HepG2 (cell line): ENCODE measurements around the gene TFB1M. TPM values are rescaled to one million over a fixed set of nuclear protein-coding genes. Genes with fewer than 3 reads are reported as not detected.
"Not testable (repeated sequence)": the region's sequence is repeated elsewhere in the genome, so short reads cannot be mapped to it uniquely, and the experiment has no call there.

Source experiments
- ATAC-seq: fragments of 200-7000 bp; cut with Tn5 transposase; 3 replicates; pipeline ENCODE4 v1.9.1; 2020; ENCODE audit warnings: mild to moderate bottlenecking, moderate library complexity
- BruUV-seq: library from RNA; stranded (reverse); fragments of 400-500 nt; replicated peaks from 2 replicates; lab custom pipeline; 2021; lab: Mats Ljungman, UMichigan
- CTCF ChIA-PET: fragments of 300-600 bp; formaldehyde crosslinking; extraction: SDS; loops from one replicate; lab custom pipeline; 2021; ENCODE audit warnings: low total read pairs, inconsistent platforms, low intra/inter-chr PET ratio; lab: Yijun Ruan, JAX
- POLR2A ChIA-PET: fragments of 350-600 bp; sonication (Branson Sonifier 250); formaldehyde crosslinking; loops from one replicate; lab custom pipeline; 2020; ENCODE audit warnings: antibody characterized with exemption, inconsistent platforms; lab: Yijun Ruan, JAX
- DNase-seq: peaks from one replicate; pipeline ENCODE4 v3.0.0-alpha.2; 2015; ENCODE audit warnings: low spot score
- FAIRE-seq: peaks from 3 replicates; lab custom pipeline; 2011; peaks lifted over from hg19 to GRCh38; lab: Jason Lieb, UNC
- H2AFZ ChIP-seq: one replicate; pipeline ENCODE4 v1.6.1; 2011; ENCODE audit warnings: low read length, inconsistent platforms
- H3K27ac ChIP-seq: fragments of 300-600 bp; 3 replicates; pipeline ENCODE4 v1.8.0; 2011; ENCODE audit warnings: mixed run types, mild to moderate bottlenecking, mixed read lengths, low read length, inconsistent platforms; ENCODE audit not compliant: insufficient read depth; ENCODE audit errors: extremely low read length
- H3K27me3 ChIP-seq, 2 experiments: fragments of 200-600 bp in 1 of 2; 2 replicates in 1 of 2; 3 replicates in 1 of 2; pipeline versions ENCODE4 v1.6.0 to v1.8.0; 2011; ENCODE audit warnings: low read length in 2 of 2, mild to moderate bottlenecking in 2 of 2, moderate library complexity in 2 of 2, inconsistent platforms in 1 of 2; ENCODE audit not compliant: insufficient read depth in 2 of 2, control insufficient read depth in 1 of 2
- H3K36me3 ChIP-seq, 2 experiments: fragments of 200-600 bp in 1 of 2; replicated peaks in 1 of 2; 2 replicates in 1 of 2; 3 replicates in 1 of 2; pipeline versions ENCODE4 v1.5.1 to v1.8.0; 2011; ENCODE audit warnings: low read length in 2 of 2, inconsistent platforms in 1 of 2; ENCODE audit not compliant: insufficient read depth in 2 of 2, control insufficient read depth in 1 of 2
- H3K4me1 ChIP-seq: 2 replicates; pipeline ENCODE4 v1.5.1; 2012; ENCODE audit warnings: low read length, inconsistent platforms; ENCODE audit not compliant: insufficient read depth
- H3K4me2 ChIP-seq: 2 replicates; pipeline ENCODE4 v1.6.0; 2011; ENCODE audit warnings: low read depth, low read length, inconsistent platforms
- H3K4me3 ChIP-seq, 3 experiments: fragments of 200-600 bp in 1 of 3; sonication (generic), shearing (Covaris generic) in 1 of 3; replicated peaks in 1 of 3; 2 replicates each; pipeline ENCODE4 v1.5.1; 2011 to 2016; ENCODE audit warnings: low read length in 3 of 3, inconsistent platforms in 2 of 3, low read depth in 2 of 3, mild to moderate bottlenecking in 2 of 3, control low read depth in 1 of 3, mixed read lengths in 1 of 3; ENCODE audit not compliant: insufficient read depth in 1 of 3
- H3K79me2 ChIP-seq: one replicate; pipeline ENCODE4 v1.6.1; 2011; ENCODE audit warnings: low read length, inconsistent platforms; ENCODE audit not compliant: insufficient read depth
- H3K9ac ChIP-seq: 2 replicates; pipeline ENCODE4 v1.6.0; 2011; ENCODE audit warnings: mild to moderate bottlenecking, low read depth, low read length, inconsistent platforms; ENCODE audit not compliant: insufficient read depth
- H3K9me3 ChIP-seq: 2 replicates; pipeline ENCODE4 v1.5.1; 2012; ENCODE audit warnings: mild to moderate bottlenecking, low read length
- H4K20me1 ChIP-seq: 2 replicates; pipeline ENCODE4 v1.6.0; 2011; ENCODE audit warnings: inconsistent platforms, mild to moderate bottlenecking, low read length, moderate library complexity; ENCODE audit not compliant: insufficient read depth
- ADNP ChIP-seq: sonication (generic); formaldehyde crosslinking; IDR thresholded peaks from 2 replicates; pipeline ENCODE4 v1.4.0; 2020; ENCODE audit warnings: missing genetic modification reagents
- ATF3 ChIP-seq: sonication (generic); formaldehyde crosslinking; IDR thresholded peaks from 2 replicates; pipeline ENCODE4 v1.4.0; 2020; ENCODE audit warnings: missing genetic modification reagents
- GLMP ChIP-seq: sonication (generic); formaldehyde crosslinking; IDR thresholded peaks from 2 replicates; pipeline ENCODE4 v1.9.0; 2021; ENCODE audit warnings: missing genetic modification reagents, mild to moderate bottlenecking, borderline replicate concordance
- GMEB2 ChIP-seq: IDR thresholded peaks from 2 replicates; pipeline ENCODE4 v1.6.1; 2016; ENCODE audit warnings: missing biosample characterization, missing genetic modification reagents, low read depth
- MTA1 ChIP-seq: sonication (generic); formaldehyde crosslinking; IDR thresholded peaks from 2 replicates; pipeline ENCODE4 v1.4.0; 2020; ENCODE audit warnings: missing genetic modification reagents, mild to moderate bottlenecking, borderline replicate concordance
- TBX2 ChIP-seq: sonication (generic); formaldehyde crosslinking; IDR thresholded peaks from 2 replicates; pipeline ENCODE4 v1.5.0; 2020; ENCODE audit warnings: missing genetic modification reagents, mild to moderate bottlenecking, borderline replicate concordance
- ZFX ChIP-seq: sonication (generic); formaldehyde crosslinking; IDR thresholded peaks from 2 replicates; pipeline ENCODE4 v1.4.0; 2020; ENCODE audit warnings: mild to moderate bottlenecking, low read depth, missing genetic modification reagents, moderate library complexity
- ZNF552 ChIP-seq: sonication (generic); formaldehyde crosslinking; IDR thresholded peaks from 2 replicates; pipeline ENCODE4 v1.9.0; 2022; ENCODE audit warnings: missing genetic modification reagents, mild to moderate bottlenecking, borderline replicate concordance
- WGBS: methylation state at CpG from one replicate; pipeline ENCODE4 v1.1.6; 2017; ENCODE audit warnings: low lambda C conversion rate; 5-methylcytosine and 5-hydroxymethylcytosine counted together
- in situ Hi-C: cut with HindIII; loops from 2 replicates; pipeline ENCODE4 v1.10.0; 2017; ENCODE audit warnings: low pct_unique_long_range_greater_than_20kb; ENCODE audit not compliant: extremely low pct_ligation_motif_present
- intact Hi-C: fragments of 100-400 bp; cut with micrococcal nuclease; formaldehyde crosslinking; loops from one replicate; pipeline ENCODE4 v1.10.0; 2022; ENCODE audit not compliant: unreplicated experiment
- polyA plus RNA-seq, 8 experiments: library from polyadenylated mRNA; depleted of rRNA in 3 of 8; stranded (reverse) in 7 of 8; unstranded in 1 of 8; fragments of >200 nt; fragmentation: Illumina TruSeq in 4 of 8; extraction: Trizol in 4 of 8; gene quantifications; 2 replicates each; pipeline versions ENCODE4 v1.2.1 to v1.2.3, GENCODE V29; 2011 to 2016; ENCODE audit warnings: low read depth in 4 of 8, missing spikeins in 1 of 8, mixed read lengths in 1 of 8; ENCODE audit not compliant: insufficient read depth in 1 of 8
- total RNA-seq, 5 experiments: library from RNA; depleted of rRNA; stranded (reverse); fragments of >200 nt; fragmentation: Illumina TruSeq; extraction: Trizol; gene quantifications; 2 replicates each; pipeline ENCODE4 v1.2.3, GENCODE V29; 2016; ENCODE audit warnings: low read depth in 1 of 5

Gene TFB1M
- total and polyA plus RNA-seq, 2 of the 13 experiments (the other 11 are each of a cell fraction or from before 2014, with no cell fraction given), result 91.4 to 122 TPM

GRCh38 chr6:155218711-155219110 lies 95.6 kb downstream of the TFB1M start:
- in situ Hi-C loops, H3K27me3 ChIP-seq, H4K20me1 ChIP-seq, H3K9ac ChIP-seq, H2AFZ ChIP-seq, POLR2A ChIA-PET, H3K4me2 ChIP-seq, H3K9me3 ChIP-seq, H3K4me1 ChIP-seq, H3K36me3 ChIP-seq, FAIRE-seq, ATAC-seq, H3K27ac ChIP-seq, BruUV-seq, CTCF ChIA-PET, H3K79me2 ChIP-seq, H3K4me3 ChIP-seq, intact Hi-C loops, DNase-seq: not testable (repeated sequence)
- 79% methylated on average over 20 of the region's 20 CpGs for WGBS

GRCh38 chr6:155216312-155217046 lies 97.8 kb downstream of the TFB1M start:
- no peak for FAIRE-seq
- BruUV-seq, result no TSS peak

More at GRCh38 chr6:155216312-155217046, 97.8 kb downstream of the TFB1M start:
- no peaks in the 10 kb centered on the region for H3K36me3 ChIP-seq
- no peak overlapping the region for H3K4me2 ChIP-seq
- peak; percentile 26; the same call in 1 of the 3 replicates for ATAC-seq
- intact Hi-C loops, result no loop called here
- in situ Hi-C loops, result no loop called here
- DNase-seq, result no peak
- H3K4me3 ChIP-seq, result no peak overlapping the region
- no peaks in the 10 kb centered on the region for H3K79me2 ChIP-seq
- POLR2A ChIA-PET, result no interaction called here
- no peaks in the 10 kb centered on the region for H4K20me1 ChIP-seq
- H2AFZ ChIP-seq, result no peak overlapping the region
- 0 out of 2 replicates have a peak, but pooled peaks cover 6% of the 10 kb centered on the region for H3K4me1 ChIP-seq
- no peaks in the 10 kb centered on the region; a peak in 1 of 5 replicates for H3K27me3 ChIP-seq
- TF ChIP-seq ZFX (CRISPR knock-in tag) (no peak), GLMP (CRISPR knock-in tag) (no peak), ATF3 (CRISPR knock-in tag) (no peak), ZNF552 (CRISPR knock-in tag) (no peak), MTA1 (CRISPR knock-in tag) (no peak), GMEB2 (CRISPR knock-in tag) (no peak), ADNP (CRISPR knock-in tag) (no peak), TBX2 (no peak)
- TF ChIP-seq, all 625 proteins: peak for 0
- WGBS, result 65% methylated on average over 11 of the region's 11 CpGs
- Histone ChIP-seq H3K27ac (no peak overlapping the region), H3K9ac (no peak overlapping the region), H3K9me3 (no peaks in the 10 kb centered on the region)
- CTCF ChIA-PET, result no interaction called here
